Thyroid gland (tissue), 4 donors: ENCODE results near the gene STIM2. TPM values are rescaled to one million over a fixed set of nuclear protein-coding genes. Genes with fewer than 3 reads are reported as not detected.

ENCODE experiments used
- DNase-seq, 2 donors: peaks; one replicate each; pipeline ENCODE4 v3.0.0-alpha.2; 2019
- H3K27ac ChIP-seq, 3 donors: fragments of 200-600 bp; sonication (generic); 1 replicate in 2 of 3; 2 replicates in 1 of 3; pipeline ENCODE4 v1.5.1; 2016 to 2019; ENCODE audit warnings: mild to moderate bottlenecking in 1 of 3, moderate library complexity in 1 of 3
- H3K27me3 ChIP-seq: fragments of 200-600 bp; sonication (generic); one replicate; pipeline ENCODE4 v1.5.1; 2019
- H3K36me3 ChIP-seq, 2 donors: fragments of 200-600 bp; sonication (generic); one replicate each; pipeline ENCODE4 v1.5.1; 2016 to 2019
- H3K4me1 ChIP-seq, 2 donors: fragments of 200-600 bp; sonication (generic); one replicate each; pipeline ENCODE4 v1.5.1; 2017 to 2019
- H3K4me3 ChIP-seq, 3 donors: fragments of 200-600 bp; sonication (generic); replicated peaks in 1 of 3; 1 replicate in 2 of 3; 2 replicates in 1 of 3; pipeline ENCODE4 v1.5.1; 2016; ENCODE audit warnings: mild to moderate bottlenecking in 1 of 3
- H3K9me3 ChIP-seq: fragments of 200-600 bp; sonication (generic); one replicate; pipeline ENCODE4 v1.5.1; 2017
- CTCF ChIP-seq, 6 experiments: fragments of 200-600 bp in 3 of 6; fragments of 450-650 bp in 3 of 6; sonication (generic) in 3 of 6; IDR thresholded peaks; one replicate each; pipeline ENCODE4 v1.5.1; 2016 to 2019; ENCODE audit warnings: antibody characterized with exemption in 6 of 6, mild to moderate bottlenecking in 2 of 6, inconsistent platforms in 1 of 6, moderate library complexity in 1 of 6
- POLR2A ChIP-seq, 2 donors: fragments of 450-650 bp; IDR thresholded peaks; one replicate each; pipeline ENCODE4 v1.6.1; 2017; ENCODE audit warnings: antibody characterized with exemption in 2 of 2, mild to moderate bottlenecking in 2 of 2, moderate library complexity in 1 of 2
- WGBS, 2 donors: methylation state at CpG; one replicate each; pipeline ENCODE4 v1.1.5; 2017; 5-methylcytosine and 5-hydroxymethylcytosine counted together
- intact Hi-C: fragments of 100-400 bp; cut with DNase I; formaldehyde crosslinking; loops from one replicate; pipeline ENCODE4 v1.15.1; 2023
- total RNA-seq, 4 donors: library from RNA; depleted of rRNA; stranded (reverse); fragments of >200 nt; gene quantifications; one replicate each; pipeline ENCODE4 v1.2.3, GENCODE V29; 2016

Gene STIM2
- total RNA-seq, 4 donors from 2014 or later = 16.4 to 39.1 (median 18.5) TPM

GRCh38 chr4:26863512-26863911 is 2.9 kb downstream of the STIM2 start:
- H3K4me1 ChIP-seq = peaks cover 29 to 31% of the 10 kb centered on the region in 2 donors
- intact Hi-C loops = loop anchor here (10.0 kb wide), 1 partner anchor 141 kb away; no protein-coding TSS in a partner anchor
- H3K4me3 ChIP-seq = no peak overlapping the region
- H3K27me3 ChIP-seq = no peaks in the 10 kb centered on the region
- no peak for TF ChIP-seq POLR2A (IDR thresholded peaks at IDR 0.05)
- TF ChIP-seq CTCF (IDR thresholded peaks at IDR 0.05) = no peak
- no peaks in the 10 kb centered on the region for H3K9me3 ChIP-seq
- no peaks in the 10 kb centered on the region for H3K36me3 ChIP-seq
- no peak for DNase-seq
- 82 to 87% methylated on average over 5 of the region's 5 CpGs for WGBS, 2 donors
- H3K27ac ChIP-seq = no peak overlapping the region

GRCh38 chr4:26864899-26865298 is 4.3 kb downstream of the STIM2 start:
- no peaks in the 10 kb centered on the region for H3K36me3 ChIP-seq
- H3K4me3 ChIP-seq = no peak overlapping the region
- no peaks in the 10 kb centered on the region for H3K27me3 ChIP-seq
- WGBS, 2 donors = 74% methylated on average over 3 of the region's 3 CpGs
- H3K9me3 ChIP-seq = no peaks in the 10 kb centered on the region
- DNase-seq = no peak
- intact Hi-C loops = loop anchor here (10.0 kb wide), 1 partner anchor 140 kb away; no protein-coding TSS in a partner anchor
- H3K27ac ChIP-seq = no peak overlapping the region
- TF ChIP-seq CTCF (IDR thresholded peaks at IDR 0.05) (no peak), POLR2A (IDR thresholded peaks at IDR 0.05) (no peak)
- peaks cover 17 to 20% of the 10 kb centered on the region in 2 donors for H3K4me1 ChIP-seq

GRCh38 chr4:26866203-26866602 is 5.6 kb downstream of the STIM2 start:
- Histone ChIP-seq H3K9me3 (no peaks in the 10 kb centered on the region), H3K36me3 (no peaks in the 10 kb centered on the region), H3K27ac (no peak overlapping the region), H3K4me3 (no peak overlapping the region), H3K27me3 (no peaks in the 10 kb centered on the region), H3K4me1 (peaks cover 17 to 20% of the 10 kb centered on the region in 2 donors)
- intact Hi-C loops = loop anchor here (10.0 kb wide), 1 partner anchor 139 kb away; no protein-coding TSS in a partner anchor
- TF ChIP-seq CTCF (IDR thresholded peaks at IDR 0.05) (no peak), POLR2A (IDR thresholded peaks at IDR 0.05) (no peak)
- DNase-seq = no peak
- WGBS, 2 donors = 86 to 90% methylated on average over 1 of the region's 1 CpG

GRCh38 chr4:26866781-26867180 is 6.1 kb downstream of the STIM2 start:
- DNase-seq = no peak
- H3K9me3 ChIP-seq = no peaks in the 10 kb centered on the region
- peaks cover 17 to 20% of the 10 kb centered on the region in 2 donors for H3K4me1 ChIP-seq
- H3K27me3 ChIP-seq = no peaks in the 10 kb centered on the region
- H3K27ac ChIP-seq = no peak overlapping the region
- no peaks in the 10 kb centered on the region for H3K36me3 ChIP-seq
- intact Hi-C loops = loop anchor here (10.0 kb wide), 1 partner anchor 138 kb away; no protein-coding TSS in a partner anchor
- no peak overlapping the region for H3K4me3 ChIP-seq
- TF ChIP-seq CTCF (IDR thresholded peaks at IDR 0.05) = no peak
- TF ChIP-seq POLR2A (IDR thresholded peaks at IDR 0.05) = no peak
- WGBS, 2 donors = 88 to 93% methylated on average over 2 of the region's 2 CpGs

- intact Hi-C loops = loop anchor here (10.0 kb wide), 1 partner anchor 137 kb away; no protein-coding TSS in a partner anchor
- peaks cover 8 to 12% of the 10 kb centered on the region in 2 donors for H3K4me1 ChIP-seq
- TF ChIP-seq CTCF (IDR thresholded peaks at IDR 0.05) (no peak), POLR2A (IDR thresholded peaks at IDR 0.05) (no peak)
- no peaks in the 10 kb centered on the region for H3K36me3 ChIP-seq
- 61 to 64% methylated on average over 3 of the region's 3 CpGs for WGBS, 2 donors
- peak overlapping the region in 1 of 3 donors; percentile 9 for H3K27ac ChIP-seq
- H3K4me3 ChIP-seq = no peak overlapping the region
- no peaks in the 10 kb centered on the region for H3K27me3 ChIP-seq
- H3K9me3 ChIP-seq = no peaks in the 10 kb centered on the region
- DNase-seq = no peak
Observed at GRCh38 chr4:26867914-26868684, 7.5 kb downstream of the STIM2 start.
